WTC11 (cell line): Measurements from ENCODE around the gene NUP37. TPM values are rescaled to one million over a fixed set of nuclear protein-coding genes. Genes with fewer than 3 reads are reported as not detected.

Experiments used
- ATAC-seq: fragments of 200-7000 bp; cut with Tn5 transposase; 2 replicates; pipeline ENCODE4 v1.10.0; 2021; ENCODE audit warnings: mild to moderate bottlenecking, moderate library complexity
- CTCF ChIA-PET: fragments of 300-600 bp; sonication (Branson Sonifier 250); formaldehyde crosslinking; loops from one replicate; lab custom pipeline; 2021; ENCODE audit warnings: antibody characterized with exemption; lab: Charles Lee
- POLR2A ChIA-PET: fragments of 350-600 bp; sonication (Branson Sonifier 250); formaldehyde crosslinking; loops from one replicate; lab custom pipeline; 2021; ENCODE audit warnings: antibody characterized with exemption; lab: Charles Lee
- DNase-seq: peaks from one replicate; pipeline ENCODE4 v3.0.0; 2021; ENCODE audit warnings: low spot score
- H3K27ac Mint-ChIP-seq: 2 replicates; pipeline ENCODE4 v1.8.0; 2021; ENCODE audit warnings: mixed read lengths
- H3K27me3 Mint-ChIP-seq: 2 replicates; pipeline ENCODE4 v1.8.0; 2021; ENCODE audit warnings: low read depth, mild to moderate bottlenecking, moderate library complexity, mixed read lengths
- H3K36me3 Mint-ChIP-seq: 2 replicates; pipeline ENCODE4 v1.8.0; 2021; ENCODE audit warnings: mixed read lengths
- H3K4me1 Mint-ChIP-seq: 2 replicates; pipeline ENCODE4 v1.8.0; 2022; ENCODE audit warnings: mixed read lengths
- H3K4me3 Mint-ChIP-seq: 2 replicates; pipeline ENCODE4 v1.8.0; 2021; ENCODE audit warnings: mild to moderate bottlenecking, moderate library complexity, mixed read lengths
- H3K9me3 Mint-ChIP-seq: 2 replicates; pipeline ENCODE4 v1.8.0; 2021; ENCODE audit warnings: mixed read lengths
- ATF1 ChIP-seq: sonication (generic); formaldehyde crosslinking; IDR thresholded peaks from 2 replicates; pipeline ENCODE4 v1.8.1; 2023; ENCODE audit warnings: mild to moderate bottlenecking, moderate library complexity, missing genetic modification reagents
- CDX4 ChIP-seq: fragments of 250-450 bp; sonication (Bioruptor Pico); IDR thresholded peaks from 2 replicates; pipeline ENCODE4 v1.9.0; 2021; ENCODE audit warnings: moderate library complexity, mild to moderate bottlenecking, inconsistent platforms, borderline replicate concordance
- CREM ChIP-seq: sonication (generic); formaldehyde crosslinking; IDR thresholded peaks from 2 replicates; pipeline ENCODE4 v1.8.1; 2022; ENCODE audit warnings: mild to moderate bottlenecking, missing genetic modification reagents, moderate library complexity
- E2F4 ChIP-seq: sonication (generic); formaldehyde crosslinking; IDR thresholded peaks from 2 replicates; pipeline ENCODE4 v1.8.1; 2022; ENCODE audit warnings: low read depth, mild to moderate bottlenecking, moderate library complexity, missing genetic modification reagents, borderline replicate concordance
- FOXJ3 ChIP-seq: sonication (generic); formaldehyde crosslinking; IDR thresholded peaks from 2 replicates; pipeline ENCODE4 v1.9.0; 2021; ENCODE audit warnings: missing genetic modification reagents, mild to moderate bottlenecking, borderline replicate concordance
- FOXP4 ChIP-seq: sonication (generic); formaldehyde crosslinking; IDR thresholded peaks from 2 replicates; pipeline ENCODE4 v1.8.0; 2022; ENCODE audit warnings: mild to moderate bottlenecking, missing genetic modification reagents
- GABPB1 ChIP-seq: sonication (generic); formaldehyde crosslinking; IDR thresholded peaks from 2 replicates; pipeline ENCODE4 v1.8.1; 2023; ENCODE audit warnings: mild to moderate bottlenecking, missing genetic modification reagents
- HMGA2 ChIP-seq: fragments of 250-450 bp; sonication (Bioruptor Pico); IDR thresholded peaks from 2 replicates; pipeline ENCODE4 v1.4.0; 2021; ENCODE audit warnings: mild to moderate bottlenecking, moderate library complexity
- IRF2 ChIP-seq: sonication (generic); formaldehyde crosslinking; IDR thresholded peaks from 2 replicates; pipeline ENCODE4 v1.8.0; 2022; ENCODE audit warnings: low read depth, missing genetic modification reagents, borderline replicate concordance
- JAZF1 ChIP-seq: fragments of 250-450 bp; sonication (Bioruptor Pico); IDR thresholded peaks from 2 replicates; pipeline ENCODE4 v1.9.0; 2021; ENCODE audit warnings: moderate library complexity, mild to moderate bottlenecking, inconsistent platforms
- KAT7 ChIP-seq: sonication (generic); formaldehyde crosslinking; IDR thresholded peaks from 2 replicates; pipeline ENCODE4 v1.8.1; 2023; ENCODE audit warnings: missing genetic modification reagents, mild to moderate bottlenecking, borderline replicate concordance
- NFATC4 ChIP-seq: fragments of 250-450 bp; sonication (Bioruptor Pico); IDR thresholded peaks from 2 replicates; pipeline ENCODE4 v1.9.0; 2021; ENCODE audit warnings: mild to moderate bottlenecking
- NR1H2 ChIP-seq: sonication (generic); formaldehyde crosslinking; IDR thresholded peaks from 2 replicates; pipeline ENCODE4 v1.9.0; 2021; ENCODE audit warnings: mild to moderate bottlenecking, moderate library complexity, missing genetic modification reagents
- NR2C2 ChIP-seq: sonication (generic); formaldehyde crosslinking; IDR thresholded peaks from 2 replicates; pipeline ENCODE4 v1.8.0; 2022; ENCODE audit warnings: mild to moderate bottlenecking, missing genetic modification reagents
- SMAD3 ChIP-seq: sonication (generic); formaldehyde crosslinking; IDR thresholded peaks from 2 replicates; pipeline ENCODE4 v1.8.0; 2022; ENCODE audit warnings: missing genetic modification reagents, mild to moderate bottlenecking, borderline replicate concordance
- SOX15 ChIP-seq: fragments of 250-450 bp; sonication (Bioruptor Pico); IDR thresholded peaks from 2 replicates; pipeline ENCODE4 v1.9.0; 2021; ENCODE audit warnings: mild to moderate bottlenecking
- TEAD1 ChIP-seq: sonication (generic); formaldehyde crosslinking; IDR thresholded peaks from 2 replicates; pipeline ENCODE4 v1.8.0; 2022; ENCODE audit warnings: mild to moderate bottlenecking, missing genetic modification reagents
- TEAD4 ChIP-seq: sonication (generic); formaldehyde crosslinking; IDR thresholded peaks from 2 replicates; pipeline ENCODE4 v1.8.0; 2022; ENCODE audit warnings: mild to moderate bottlenecking, missing genetic modification reagents
- ZMAT4 ChIP-seq: fragments of 250-450 bp; sonication (Bioruptor Pico); IDR thresholded peaks from 2 replicates; pipeline ENCODE4 v1.9.0; 2021; ENCODE audit warnings: mild to moderate bottlenecking
- ZNF121 ChIP-seq: sonication (generic); formaldehyde crosslinking; IDR thresholded peaks from 2 replicates; pipeline ENCODE4 v1.8.0; 2023; ENCODE audit warnings: missing genetic modification reagents
- ZNF512 ChIP-seq: sonication (generic); formaldehyde crosslinking; IDR thresholded peaks from 2 replicates; pipeline ENCODE4 v1.8.1; 2022; ENCODE audit warnings: missing genetic modification reagents, borderline replicate concordance
- ZSCAN18 ChIP-seq: fragments of 250-450 bp; sonication (Bioruptor Pico); IDR thresholded peaks from 2 replicates; pipeline ENCODE4 v2.1.2; 2022; ENCODE audit warnings: mild to moderate bottlenecking, moderate library complexity
- total RNA-seq: library from RNA; stranded (reverse); gene quantifications from 3 replicates; pipeline ENCODE4 v1.2.3, GENCODE V29; 2021
- TF ChIP-seq, protein P1 (sequence below): sonication (generic); formaldehyde crosslinking; IDR thresholded peaks from 2 replicates; pipeline ENCODE4 v1.8.0; 2022; ENCODE audit warnings: mild to moderate bottlenecking, missing genetic modification reagents
- TF ChIP-seq, protein P2 (sequence below): sonication (generic); formaldehyde crosslinking; IDR thresholded peaks from 2 replicates; pipeline ENCODE4 v1.8.1; 2023; ENCODE audit warnings: mild to moderate bottlenecking, missing genetic modification reagents
- TF ChIP-seq, protein P3 (sequence below): sonication (generic); formaldehyde crosslinking; IDR thresholded peaks from 2 replicates; pipeline ENCODE4 v1.8.1; 2022; ENCODE audit warnings: mild to moderate bottlenecking, missing genetic modification reagents, moderate library complexity, borderline replicate concordance

The NUP37 gene
- total RNA-seq, 1 experiment from 2014 or later, result 58.4 TPM

DNA sequence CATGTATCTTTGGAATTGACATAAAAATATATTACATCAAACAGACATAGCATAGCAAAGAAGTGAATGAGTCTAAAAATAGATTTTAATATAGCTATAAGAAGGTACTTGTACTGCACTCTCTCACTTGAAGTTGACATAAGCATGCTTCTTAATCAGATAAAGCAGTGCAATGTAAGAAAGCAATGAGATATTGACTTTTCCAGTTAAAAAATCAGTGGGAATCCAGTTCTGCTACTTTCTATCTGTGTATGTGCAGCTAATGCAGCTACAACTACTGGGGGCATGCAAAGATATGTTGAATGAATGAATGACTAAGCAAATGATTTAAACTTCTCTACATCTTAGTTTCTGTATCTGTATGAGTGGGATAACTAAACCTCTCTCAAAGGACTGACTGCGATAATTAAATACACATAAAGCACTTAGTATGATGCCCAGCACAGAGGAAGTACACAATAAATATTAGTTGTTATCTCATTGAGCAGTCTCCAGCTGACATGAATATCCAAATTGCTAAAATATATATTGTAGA is 68.4 kb downstream of the NUP37 start:
- POLR2A ChIA-PET, result no interaction called here

DNA sequence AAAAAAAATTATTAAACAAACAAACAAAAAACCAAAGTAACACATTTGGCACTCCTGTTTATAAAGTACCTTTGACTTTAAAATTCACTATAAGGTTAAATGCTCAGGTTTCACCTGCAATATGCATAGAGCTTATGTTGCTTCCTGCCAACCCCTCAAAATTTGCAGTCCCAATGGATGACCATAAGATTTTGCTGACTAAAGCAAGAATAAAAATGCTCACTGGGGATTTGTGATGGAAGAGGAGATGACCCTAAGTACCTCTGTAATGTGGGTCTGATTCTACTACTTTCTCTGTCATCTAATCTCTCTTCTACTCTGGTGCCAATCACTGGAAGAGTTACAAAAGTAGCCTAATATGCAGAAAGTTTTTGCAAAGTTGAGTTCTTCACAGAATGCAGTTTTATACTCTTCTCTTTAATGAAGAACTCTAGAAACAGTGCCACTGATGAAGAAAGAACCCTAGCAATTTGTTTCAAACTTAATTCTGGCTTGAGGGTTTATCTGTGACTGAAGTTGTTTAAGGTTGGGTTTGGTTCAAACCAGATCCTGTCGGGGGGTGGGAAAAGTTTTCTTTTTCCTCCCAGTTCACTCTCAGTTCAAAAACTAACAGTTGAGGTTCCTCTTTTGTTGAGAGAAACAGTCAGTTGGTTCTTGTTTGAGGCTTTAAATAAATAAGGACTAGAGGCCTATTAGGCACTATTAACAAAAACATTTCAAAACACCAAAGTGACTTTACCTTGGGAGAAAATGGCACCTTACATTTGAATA is 69.1 kb downstream of the NUP37 start:
- no peak overlapping the region for H3K4me3 Mint-ChIP-seq
- no peaks in the 10 kb centered on the region for H3K36me3 Mint-ChIP-seq
- ChIA-PET POLR2A (interaction anchor here (0.6 kb wide), 1 partner anchor 100 kb away, joined by 3 read pairs; no protein-coding TSS in a partner anchor), CTCF (no interaction called here)
- ATAC-seq, result no peak
- H3K9me3 Mint-ChIP-seq, result no peaks in the 10 kb centered on the region
- no peaks in the 10 kb centered on the region for H3K27me3 Mint-ChIP-seq
- no peaks in the 10 kb centered on the region for H3K4me1 Mint-ChIP-seq
- no peak overlapping the region for H3K27ac Mint-ChIP-seq
- DNase-seq, result no peak
- no peak for TF ChIP-seq NR2C2 (CRISPR knock-in tag)
- no peak for TF ChIP-seq ZMAT4 (CRISPR knock-in tag)
- no peak for TF ChIP-seq IRF2 (CRISPR knock-in tag)
- TF ChIP-seq NR1H2 (CRISPR knock-in tag), result no peak
- TF ChIP-seq, protein P1, sequence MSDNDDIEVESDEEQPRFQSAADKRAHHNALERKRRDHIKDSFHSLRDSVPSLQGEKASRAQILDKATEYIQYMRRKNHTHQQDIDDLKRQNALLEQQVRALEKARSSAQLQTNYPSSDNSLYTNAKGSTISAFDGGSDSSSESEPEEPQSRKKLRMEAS, result no peak
- no peak for TF ChIP-seq FOXP4 (CRISPR knock-in tag)
- no peak for TF ChIP-seq ATF1 (CRISPR knock-in tag)
- TF ChIP-seq CDX4 (CRISPR knock-in tag), result no peak
- TF ChIP-seq KAT7, result no peak
- TF ChIP-seq NFATC4 (CRISPR knock-in tag), result no peak
- TF ChIP-seq, protein P2, sequence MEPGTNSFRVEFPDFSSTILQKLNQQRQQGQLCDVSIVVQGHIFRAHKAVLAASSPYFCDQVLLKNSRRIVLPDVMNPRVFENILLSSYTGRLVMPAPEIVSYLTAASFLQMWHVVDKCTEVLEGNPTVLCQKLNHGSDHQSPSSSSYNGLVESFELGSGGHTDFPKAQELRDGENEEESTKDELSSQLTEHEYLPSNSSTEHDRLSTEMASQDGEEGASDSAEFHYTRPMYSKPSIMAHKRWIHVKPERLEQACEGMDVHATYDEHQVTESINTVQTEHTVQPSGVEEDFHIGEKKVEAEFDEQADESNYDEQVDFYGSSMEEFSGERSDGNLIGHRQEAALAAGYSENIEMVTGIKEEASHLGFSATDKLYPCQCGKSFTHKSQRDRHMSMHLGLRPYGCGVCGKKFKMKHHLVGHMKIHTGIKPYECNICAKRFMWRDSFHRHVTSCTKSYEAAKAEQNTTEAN (CRISPR knock-in tag), result no peak

More for the DNA sequence above, 68.4 kb downstream of the NUP37 start:
- ATAC-seq, result no peak
- no peaks in the 10 kb centered on the region for H3K9me3 Mint-ChIP-seq
- no peaks in the 10 kb centered on the region for H3K4me1 Mint-ChIP-seq
- TF ChIP-seq GABPB1 (CRISPR knock-in tag) (no peak), TEAD4 (CRISPR knock-in tag) (no peak), ZSCAN18 (CRISPR knock-in tag) (no peak), FOXJ3 (CRISPR knock-in tag) (no peak), SOX15 (CRISPR knock-in tag) (no peak), TEAD1 (CRISPR knock-in tag) (no peak), SMAD3 (CRISPR knock-in tag) (no peak), CREM (no peak), ATF1 (CRISPR knock-in tag) (no peak), ZNF512 (no peak), HMGA2 (CRISPR knock-in tag) (no peak), E2F4 (no peak), ZNF121 (CRISPR knock-in tag) (no peak), JAZF1 (CRISPR knock-in tag) (no peak)
- TF ChIP-seq, protein P3, sequence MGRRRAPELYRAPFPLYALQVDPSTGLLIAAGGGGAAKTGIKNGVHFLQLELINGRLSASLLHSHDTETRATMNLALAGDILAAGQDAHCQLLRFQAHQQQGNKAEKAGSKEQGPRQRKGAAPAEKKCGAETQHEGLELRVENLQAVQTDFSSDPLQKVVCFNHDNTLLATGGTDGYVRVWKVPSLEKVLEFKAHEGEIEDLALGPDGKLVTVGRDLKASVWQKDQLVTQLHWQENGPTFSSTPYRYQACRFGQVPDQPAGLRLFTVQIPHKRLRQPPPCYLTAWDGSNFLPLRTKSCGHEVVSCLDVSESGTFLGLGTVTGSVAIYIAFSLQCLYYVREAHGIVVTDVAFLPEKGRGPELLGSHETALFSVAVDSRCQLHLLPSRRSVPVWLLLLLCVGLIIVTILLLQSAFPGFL (CRISPR knock-in tag), result no peak
- TF ChIP-seq, all 79 proteins: peak for 0
- CTCF ChIA-PET, result no interaction called here
- no peak for DNase-seq
- H3K27ac Mint-ChIP-seq, result no peak overlapping the region
- H3K36me3 Mint-ChIP-seq, result no peaks in the 10 kb centered on the region
- H3K4me3 Mint-ChIP-seq, result no peak overlapping the region
- no peaks in the 10 kb centered on the region for H3K27me3 Mint-ChIP-seq
